GM19193 (cell line): ENCODE measurements around the gene C10orf53.

Experiments used
- POLR2A ChIP-seq: IDR thresholded peaks from 4 replicates; pipeline ENCODE4 v1.6.1; 2011; ENCODE audit not compliant: insufficient read depth, insufficient read length; ENCODE audit errors: extremely low read depth

The C10orf53 gene

DNA sequence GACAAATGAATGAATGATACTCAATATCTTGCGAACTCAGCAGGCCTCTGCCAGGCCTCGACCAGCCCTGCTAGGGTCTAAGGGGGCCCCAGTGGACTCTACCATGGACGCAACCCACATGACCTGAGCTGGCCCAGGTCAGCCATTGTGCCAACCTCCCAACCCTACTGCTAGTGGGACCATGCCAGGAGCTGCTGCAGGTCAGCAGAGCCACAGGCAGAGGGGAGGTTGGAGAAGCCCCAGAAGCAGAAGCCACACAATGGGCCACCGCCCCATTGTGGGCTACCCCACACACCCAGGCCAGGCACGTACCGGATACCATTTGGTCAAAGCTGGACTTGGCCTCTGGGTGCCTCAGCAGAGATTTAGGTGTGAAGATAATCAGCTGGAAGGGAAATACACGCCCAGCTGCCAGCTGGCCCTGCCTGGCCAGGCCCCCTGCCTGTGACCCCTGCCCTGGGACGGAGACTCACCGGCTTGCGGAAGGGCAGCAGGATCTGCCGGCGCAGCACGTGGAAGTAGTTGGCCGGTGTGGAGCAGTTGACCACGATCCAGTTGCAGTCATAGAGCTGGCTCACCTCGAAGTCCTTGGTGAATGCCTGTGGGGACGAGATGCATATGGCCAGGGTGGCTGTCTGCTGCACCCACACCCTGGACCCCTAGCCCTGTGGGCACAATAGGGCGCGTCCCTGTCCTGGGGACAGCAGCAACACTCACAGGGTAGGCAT, 58.2 kb downstream of the C10orf53 start:
- no peak for TF ChIP-seq POLR2A

- no peak for TF ChIP-seq POLR2A
Measured at GRCh38 chr10:49738616-49739360, 59.3 kb downstream of the C10orf53 start.

GRCh38 chr10:49739426-49739825, 60.0 kb downstream of the C10orf53 start:
- no peak for TF ChIP-seq POLR2A

GRCh38 chr10:49740346-49741107, 61.1 kb downstream of the C10orf53 start:
- no peak for TF ChIP-seq POLR2A

DNA sequence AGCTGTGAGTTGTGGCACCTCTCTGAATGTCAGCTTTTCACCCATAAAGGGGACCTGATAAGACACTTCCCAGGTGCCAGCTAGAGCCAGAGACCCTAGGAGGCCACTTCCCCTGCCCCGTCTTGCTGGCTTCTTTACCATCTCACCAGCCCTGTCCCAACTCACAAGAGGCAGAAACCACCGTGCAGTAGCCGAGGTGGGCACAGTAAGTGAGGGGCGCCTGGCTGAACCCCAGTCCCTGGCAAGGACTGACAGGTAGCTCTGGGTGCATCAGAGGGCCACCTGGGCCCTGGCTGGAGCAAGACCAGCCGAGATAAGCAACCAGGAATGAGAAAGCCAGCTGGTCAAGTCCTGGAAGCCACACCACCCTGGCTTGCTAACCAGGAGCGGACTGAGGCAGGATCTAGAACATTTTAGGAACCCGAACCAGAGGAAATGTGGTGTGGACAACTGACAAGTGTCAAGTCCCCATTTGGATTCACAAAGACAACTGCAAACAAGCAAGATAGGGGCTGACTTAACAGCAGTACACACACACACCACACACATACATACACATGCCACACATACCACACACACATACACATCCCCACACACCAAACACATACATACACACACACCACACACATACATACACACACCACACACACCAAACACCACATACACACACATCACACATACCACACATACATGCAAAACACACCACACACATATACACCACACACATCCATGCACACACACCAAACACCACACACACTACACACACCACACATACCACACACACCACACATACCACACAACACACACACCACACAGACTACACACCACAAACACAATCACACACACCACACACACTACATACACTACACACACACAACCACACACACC, 61.9 kb downstream of the C10orf53 start:
- TF ChIP-seq POLR2A: no peak

DNA sequence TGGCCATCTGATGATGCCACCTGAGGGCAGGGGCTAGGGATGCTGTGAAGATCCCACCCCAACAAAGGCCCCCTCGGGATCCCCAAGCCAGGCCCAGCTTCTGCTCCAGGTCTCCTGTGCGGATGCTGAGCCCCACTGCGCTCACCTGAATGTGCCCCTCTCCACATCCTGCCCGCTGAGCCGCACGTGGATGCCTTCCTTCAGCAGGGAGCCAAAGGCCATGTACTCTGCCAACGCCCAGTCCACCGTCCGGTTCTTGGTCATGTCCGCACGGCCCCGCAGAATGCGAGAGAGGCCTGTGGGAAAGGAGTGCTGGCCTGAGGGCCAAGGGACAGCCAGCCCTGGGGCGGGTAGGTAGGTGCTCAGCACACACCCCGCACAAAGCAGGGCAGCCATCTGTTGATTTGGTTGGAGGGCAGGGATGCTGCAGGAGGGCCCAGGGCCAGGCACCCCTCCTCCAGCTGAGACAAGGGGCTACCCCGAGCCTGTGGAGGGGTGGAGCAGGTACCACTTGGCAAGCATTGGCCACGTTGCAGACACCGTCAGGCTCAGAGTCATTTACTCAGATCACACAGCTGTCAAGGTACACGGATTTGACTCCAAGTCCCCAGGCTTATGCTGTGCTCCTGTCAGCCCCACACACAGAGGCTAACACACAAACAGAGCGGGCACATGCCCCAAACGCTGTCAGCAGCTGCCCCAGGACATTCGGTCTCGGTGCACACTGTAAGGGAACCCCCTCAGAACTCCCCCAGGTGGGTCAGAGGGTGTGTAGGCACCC, 63.4 kb downstream of the C10orf53 start:
- TF ChIP-seq POLR2A: no peak

DNA sequence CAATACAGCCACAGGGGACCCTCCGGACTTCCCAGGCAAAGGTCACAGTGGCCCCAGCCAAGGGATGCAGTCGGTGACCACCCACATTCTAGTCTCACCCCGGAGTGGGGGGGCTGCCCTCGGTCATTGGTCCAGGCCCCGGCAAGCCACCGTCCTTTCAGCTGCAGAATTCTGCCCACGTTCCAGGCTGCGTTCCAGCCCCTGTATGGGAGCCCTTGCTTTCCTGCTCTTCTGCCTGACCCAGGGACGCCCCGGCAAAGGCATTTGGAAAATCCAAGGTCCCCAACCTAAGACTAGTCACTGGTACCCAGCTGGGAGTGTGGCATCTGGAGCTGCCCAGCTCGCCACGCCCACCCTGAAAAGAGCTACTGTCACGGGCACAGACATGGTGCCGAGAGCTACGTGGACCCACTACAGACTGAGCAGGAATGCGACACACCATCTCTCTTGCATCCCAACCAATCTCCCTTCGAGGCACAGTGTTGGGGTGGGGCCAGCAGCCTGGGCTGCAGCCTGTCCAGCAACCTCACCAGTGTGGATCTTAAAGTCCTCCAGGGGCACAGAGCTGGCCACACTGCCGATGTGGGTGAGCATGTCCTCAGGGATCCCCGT, 64.1 kb downstream of the C10orf53 start:
- TF ChIP-seq POLR2A: no peak

GRCh38 chr10:49744091-49744685, 64.7 kb downstream of the C10orf53 start:
- TF ChIP-seq POLR2A: no peak

DNA sequence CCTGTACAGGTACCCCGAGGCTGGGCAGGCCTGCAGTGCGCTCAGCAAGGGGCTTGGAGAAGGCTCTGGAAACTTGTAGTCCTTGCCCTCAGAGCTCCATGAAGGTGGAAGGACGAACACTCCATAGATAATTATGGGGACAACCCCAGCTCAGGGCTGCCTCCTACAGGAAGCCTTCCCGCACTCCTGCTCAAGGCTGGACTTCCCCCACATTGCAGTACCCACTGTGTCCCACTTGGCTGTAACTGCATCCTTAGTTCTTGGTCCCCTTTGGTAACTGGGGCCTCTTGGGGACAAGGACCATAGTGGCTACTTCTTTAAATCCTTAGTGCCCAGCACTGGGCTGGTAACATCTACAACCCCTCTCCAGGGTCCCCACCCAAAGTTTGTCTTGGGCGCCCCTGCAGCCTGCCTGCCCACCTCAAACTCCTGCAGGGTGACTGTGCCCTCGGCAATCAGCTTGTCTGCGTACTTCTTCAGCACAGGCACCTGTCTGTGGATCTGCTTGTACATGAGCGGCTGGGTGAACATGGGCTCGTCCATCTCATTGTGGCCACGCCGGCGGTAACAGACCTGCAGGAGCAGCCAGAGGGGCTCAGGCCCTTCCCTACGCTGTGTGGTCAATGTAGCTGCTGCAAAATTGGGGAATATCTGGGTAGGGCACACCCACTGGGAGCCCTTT, 65.6 kb downstream of the C10orf53 start:
- no peak for TF ChIP-seq POLR2A

DNA sequence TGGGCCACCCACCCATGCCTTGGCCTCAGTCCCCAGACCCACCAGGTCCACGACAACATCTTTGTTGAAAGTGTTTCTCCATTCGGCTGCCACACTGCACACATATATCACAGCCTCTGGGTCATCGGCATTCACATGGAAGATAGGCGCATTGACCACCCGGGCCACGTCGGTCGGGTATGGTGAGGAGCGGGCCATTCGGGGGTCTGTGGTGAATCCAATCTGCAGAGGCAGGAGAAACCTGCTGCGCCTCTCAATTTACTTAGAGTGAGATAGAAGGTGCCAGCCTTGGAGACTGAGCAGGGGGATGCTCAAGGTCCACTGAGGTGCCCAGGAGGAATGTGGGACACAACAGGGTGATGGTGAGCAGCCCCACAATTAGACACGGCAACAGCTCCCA, 66.3 kb downstream of the C10orf53 start:
- TF ChIP-seq POLR2A: no peak

DNA sequence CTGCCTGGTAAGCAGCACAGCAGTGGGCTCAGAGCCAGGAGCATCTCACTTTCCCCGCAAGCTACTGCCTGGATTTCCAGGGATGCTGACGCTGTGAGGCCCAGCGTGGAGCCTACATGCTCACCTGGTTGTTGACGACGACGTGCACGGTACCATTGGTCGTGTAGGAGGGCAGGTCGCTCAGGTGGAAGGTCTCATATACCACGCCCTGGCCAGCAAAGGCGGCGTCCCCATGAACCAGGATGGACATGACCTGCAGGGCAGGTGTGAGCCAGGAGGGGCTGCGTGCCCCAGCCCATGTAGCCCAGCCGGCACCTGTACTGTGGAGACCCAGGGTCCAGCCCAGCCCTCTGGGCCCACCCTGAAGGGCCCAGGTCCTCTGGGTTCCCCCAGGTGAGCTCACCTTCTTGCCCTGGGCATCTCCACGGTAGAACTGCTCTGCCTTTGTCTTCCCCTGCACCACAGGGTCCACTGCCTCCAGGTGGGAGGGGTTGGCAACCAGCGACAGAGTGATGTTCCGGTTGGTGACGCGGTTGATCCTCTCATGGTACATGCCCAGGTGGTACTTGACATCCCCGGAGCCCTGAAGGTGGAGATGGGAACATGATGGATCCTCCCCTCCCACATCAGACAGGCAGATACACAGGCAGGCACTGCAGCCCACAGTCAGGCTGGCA, 67.3 kb downstream of the C10orf53 start:
- TF ChIP-seq POLR2A: no peak
